DMS114 treated with DMSO at 0.1 percent for 48 hours (cell line): ENCODE data around the gene MRPS27.

Experiments
- DNase-seq: peaks from one replicate; lab custom pipeline; 2025; ENCODE audit not compliant: unreplicated experiment; lab: John Stamatoyannopoulos, UW

The MRPS27 gene

GRCh38 chr5:72234868-72235267 lies 85.2 kb downstream of the MRPS27 start:
- DNase-seq, result no peak

DNA sequence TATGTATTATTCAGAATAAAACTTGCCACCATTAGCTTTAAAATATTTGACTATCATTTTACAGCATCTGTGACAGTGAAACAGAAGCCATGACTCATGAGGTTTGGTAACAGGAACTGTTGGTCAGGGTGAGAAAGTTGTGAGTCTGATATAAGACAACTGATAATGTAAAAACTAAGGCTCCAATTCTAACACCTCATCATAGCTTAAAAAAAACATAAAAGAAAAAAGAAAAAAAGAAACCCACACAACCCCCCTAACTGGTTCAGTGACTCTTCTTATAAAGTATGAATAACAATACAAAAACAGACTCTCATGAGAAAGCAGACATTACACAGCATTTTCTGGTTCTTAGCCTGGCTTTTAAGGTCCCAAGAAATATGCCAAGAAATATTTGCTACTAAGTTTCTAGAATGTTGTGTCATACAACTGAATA lies 85.8 kb downstream of the MRPS27 start:
- no peak for DNase-seq

GRCh38 chr5:72233835-72234234 lies 86.2 kb downstream of the MRPS27 start:
- DNase-seq, result no peak

- DNase-seq, result no peak
Observed at GRCh38 chr5:72232838-72233237, 87.2 kb downstream of the MRPS27 start.

DNA sequence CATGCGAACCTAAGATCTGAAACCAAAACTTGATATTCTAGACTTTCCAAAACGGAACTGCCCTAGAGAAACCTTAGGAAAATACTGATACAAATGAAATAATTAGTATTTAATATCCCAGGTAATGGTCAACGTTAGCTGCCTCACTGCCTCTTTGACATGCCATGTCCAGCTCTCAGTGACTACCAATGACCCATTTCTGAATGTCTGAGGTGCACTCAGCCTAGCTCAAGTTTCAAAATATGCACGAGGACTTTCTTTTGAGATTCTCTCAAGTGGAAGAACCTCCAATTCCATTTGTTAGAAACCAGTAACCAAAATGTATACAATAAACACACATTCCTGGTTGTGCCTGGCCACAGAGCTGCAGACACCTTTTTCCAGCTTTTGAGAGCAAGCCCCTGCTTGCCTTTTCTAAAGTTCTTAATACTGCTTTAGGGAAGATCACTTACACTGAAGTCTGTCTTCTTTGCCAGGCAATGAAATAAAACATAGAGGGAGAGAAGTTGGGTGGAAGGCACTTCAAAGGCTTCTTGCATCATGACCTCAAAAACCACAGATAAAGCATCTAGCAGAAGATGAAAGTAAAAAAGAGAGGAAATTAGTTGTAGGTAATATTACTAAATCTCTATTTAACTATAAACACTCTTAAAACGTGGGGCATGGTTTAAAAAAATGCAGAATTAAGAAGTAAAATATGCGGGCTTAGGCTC lies 87.9 kb downstream of the MRPS27 start:
- DNase-seq, result no peak

DNA sequence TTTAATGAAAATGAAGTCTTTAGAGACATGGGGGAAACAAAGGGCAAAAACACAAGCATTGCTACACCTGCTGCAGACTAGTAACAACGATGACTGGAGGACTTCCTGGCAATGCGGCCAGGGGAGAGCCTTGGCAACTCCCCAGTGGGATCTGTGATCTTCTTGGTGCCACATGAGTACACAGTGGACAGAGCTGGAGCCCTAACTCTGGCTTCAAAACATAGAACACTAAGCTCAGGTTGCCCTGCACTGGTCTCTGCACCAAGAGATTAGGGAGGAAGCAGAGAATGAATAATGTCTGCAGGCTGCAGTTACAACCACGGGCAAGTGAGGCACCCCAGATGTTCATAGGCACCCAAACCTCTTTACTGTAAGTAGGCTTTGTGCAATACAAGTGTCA lies 91.1 kb downstream of the MRPS27 start:
- DNase-seq, result no peak

GRCh38 chr5:72226950-72227349 lies 93.1 kb downstream of the MRPS27 start:
- DNase-seq, result no peak

DNA sequence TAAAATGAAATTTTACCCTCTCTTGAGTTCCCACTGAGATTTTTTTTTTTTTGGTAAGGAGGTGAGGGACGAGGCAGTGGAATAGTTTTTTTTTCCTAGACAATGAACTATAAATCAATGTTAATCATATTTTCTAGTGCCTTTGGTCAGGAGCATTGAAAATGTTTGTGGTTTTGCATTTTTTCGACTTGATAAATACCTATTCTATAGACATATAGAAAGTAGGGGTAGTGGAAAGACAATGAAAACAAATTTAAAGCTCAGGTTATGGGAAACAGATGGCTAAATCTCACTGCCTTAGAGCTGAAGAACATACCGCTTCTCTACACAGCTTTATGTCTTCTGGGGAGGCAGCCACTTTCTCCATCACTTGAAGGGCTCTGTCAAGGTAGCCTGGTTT lies 94.3 kb downstream of the MRPS27 start:
- no peak for DNase-seq

GRCh38 chr5:72224946-72225463 lies 95.0 kb downstream of the MRPS27 start:
- DNase-seq, result no peak

- no peak for DNase-seq
Observed at GRCh38 chr5:72223371-72223770, 96.7 kb downstream of the MRPS27 start.

GRCh38 chr5:72222521-72222920 lies 97.5 kb downstream of the MRPS27 start:
- DNase-seq, result no peak

DNA sequence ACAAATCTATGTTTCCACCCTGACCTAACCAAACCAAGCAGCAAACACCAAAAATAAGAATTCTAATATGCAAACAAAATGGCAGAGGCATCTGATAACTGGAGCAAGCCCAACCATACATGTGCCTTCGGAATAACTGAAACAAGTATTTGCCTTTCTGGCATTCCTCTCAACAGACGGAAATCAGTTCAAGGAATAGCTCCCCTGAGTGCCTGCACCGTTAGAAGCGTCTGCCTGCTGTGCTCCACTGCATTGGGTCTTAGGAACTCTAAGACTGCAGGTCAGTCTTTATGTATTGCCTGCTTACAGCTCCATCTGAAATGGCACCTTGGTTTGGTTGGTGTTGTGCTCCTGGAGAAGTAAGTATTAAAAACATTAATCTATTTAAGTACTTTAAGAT lies 98.5 kb downstream of the MRPS27 start:
- DNase-seq, result no peak

DNA sequence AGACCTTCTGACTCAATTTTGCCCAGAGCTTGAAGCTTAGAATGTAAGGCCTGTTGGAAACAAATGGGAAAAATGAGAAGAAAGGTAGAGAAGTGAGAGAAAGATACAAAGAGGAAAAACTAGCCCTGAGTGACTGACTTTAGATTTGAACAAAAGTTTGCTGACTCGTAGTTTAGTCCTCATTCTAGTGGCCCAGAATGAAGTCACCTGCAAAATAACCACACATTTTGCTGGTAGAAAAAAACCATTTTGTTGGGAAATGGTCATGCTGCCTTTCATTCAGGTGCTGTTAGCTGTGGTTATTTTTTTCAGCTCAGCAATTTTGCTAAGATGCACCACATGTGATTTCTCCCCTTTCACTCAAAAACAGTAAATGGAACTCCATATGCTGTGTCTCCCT lies 98.9 kb downstream of the MRPS27 start:
- no peak for DNase-seq

- DNase-seq, result no peak
Observed at GRCh38 chr5:72216756-72217155, 103.3 kb downstream of the MRPS27 start.

GRCh38 chr5:72214168-72214567 lies 105.9 kb downstream of the MRPS27 start:
- DNase-seq, result no peak

DNA sequence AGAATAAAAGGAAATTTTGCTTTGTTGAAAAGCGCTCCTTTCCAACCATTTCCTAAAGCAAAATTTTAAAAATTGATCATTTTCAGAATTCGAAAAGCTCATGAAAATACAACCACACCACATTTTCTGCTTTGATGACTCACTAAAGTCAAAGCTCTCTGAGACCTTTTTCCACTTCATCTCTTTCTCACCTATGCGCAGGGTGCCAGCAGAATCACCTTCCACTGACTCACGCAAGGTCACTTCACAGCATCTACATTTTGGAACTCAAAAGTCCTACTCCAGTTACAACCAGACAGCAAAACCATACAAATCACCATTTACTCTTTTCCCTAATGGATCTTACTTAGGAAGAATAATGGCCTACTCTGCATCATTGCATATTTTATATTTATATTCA lies 106.6 kb downstream of the MRPS27 start:
- no peak for DNase-seq

- DNase-seq, result no peak
Observed at GRCh38 chr5:72212171-72212570, 107.9 kb downstream of the MRPS27 start.

GRCh38 chr5:72210888-72211678 lies 109.0 kb downstream of the MRPS27 start:
- DNase-seq, result no peak

DNA sequence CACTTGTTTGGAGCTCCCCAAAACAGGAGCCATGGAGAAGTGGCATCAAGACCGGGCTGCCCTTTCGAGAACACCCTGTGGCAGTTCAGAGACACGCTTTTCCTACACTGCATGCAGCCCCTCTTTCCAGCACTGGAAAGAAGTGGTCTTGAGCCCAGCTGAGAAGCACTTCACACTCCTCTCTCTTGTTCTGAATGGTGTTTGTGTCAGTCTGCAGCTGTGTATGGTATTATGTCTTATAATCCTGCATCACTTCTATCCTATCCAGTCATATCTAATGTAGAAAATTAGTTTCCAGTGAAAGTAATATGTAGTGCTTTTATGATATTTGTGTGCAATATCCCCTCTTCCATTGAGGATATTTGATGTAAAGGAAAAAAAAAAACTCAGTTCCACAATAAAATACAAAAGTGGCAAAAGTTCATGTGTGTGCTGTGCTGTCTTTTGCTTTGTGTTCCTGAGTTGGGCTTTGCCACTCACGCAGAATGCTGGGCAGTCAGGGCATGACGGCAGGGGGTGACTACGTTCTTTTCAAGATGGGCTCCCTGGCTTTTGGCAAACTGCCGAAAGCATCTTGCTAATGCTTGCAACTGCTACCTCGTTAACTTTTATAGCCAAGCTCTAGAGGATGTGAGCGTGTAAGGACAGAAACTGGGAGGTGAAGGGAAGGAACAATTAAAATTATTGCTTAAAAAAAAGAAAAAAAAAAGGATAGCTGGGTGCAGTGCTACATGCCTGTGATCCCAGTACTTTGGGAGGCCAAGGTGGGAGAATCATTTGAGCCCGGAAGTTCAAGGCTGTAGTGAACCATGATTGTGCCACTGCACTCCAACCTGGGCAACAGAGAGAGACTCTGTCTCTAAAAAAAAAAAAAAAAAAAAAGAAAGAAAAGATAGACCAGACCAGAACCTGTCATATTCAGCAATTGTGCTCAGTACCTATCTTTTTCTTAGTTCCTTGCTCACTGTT lies 110.6 kb downstream of the MRPS27 start:
- no peak for DNase-seq

GRCh38 chr5:72208324-72208926 lies 111.6 kb downstream of the MRPS27 start:
- no peak for DNase-seq

- no peak for DNase-seq
Observed at GRCh38 chr5:72206994-72207393, 113.0 kb downstream of the MRPS27 start.
